ENCODE data around the gene PLCG2.

PLCG2 gene

DNA sequence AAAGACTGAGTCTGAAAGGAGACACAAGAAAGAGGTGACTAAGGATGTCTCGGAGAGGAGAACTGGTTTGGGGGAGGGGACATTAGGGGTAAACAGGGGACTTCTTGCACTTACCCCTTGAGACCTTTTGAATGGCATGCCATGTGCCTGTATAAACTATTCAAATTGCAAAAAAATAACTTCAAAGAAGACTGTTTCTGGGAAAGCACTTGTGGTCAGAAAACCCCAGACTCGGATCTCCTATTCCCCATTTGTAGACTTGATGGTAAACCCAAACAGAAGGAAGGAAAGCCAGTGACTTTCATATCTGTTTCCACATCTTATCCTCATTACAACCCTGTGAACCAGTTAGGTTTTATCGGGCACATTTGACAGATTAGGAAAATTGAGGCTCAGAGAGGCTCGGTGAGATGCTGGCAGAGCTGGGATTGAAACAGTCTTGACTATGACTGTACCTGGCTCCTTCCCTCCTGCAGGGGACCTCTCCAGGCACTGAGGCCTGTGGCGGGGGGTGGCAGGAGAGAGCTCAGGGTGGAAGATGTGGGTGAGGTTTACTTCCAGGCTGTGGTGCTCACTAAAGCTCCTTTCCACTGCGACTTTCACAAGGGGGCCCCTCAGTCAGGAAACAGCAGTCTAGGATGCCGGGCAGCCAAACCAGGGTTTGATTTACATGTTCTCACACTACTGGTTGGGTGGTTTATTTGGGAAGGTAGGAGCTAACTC lies 30.5 kb upstream of the PLCG2 start:
- no peak overlapping the region for H3K4me3 ChIP-seq (ENCODE audit: low read depth in 1 of 2, low read length in 1 of 2)
- no peaks in the 10 kb centered on the region for H3K9me3 ChIP-seq
- H3K27me3 ChIP-seq = no peaks in the 10 kb centered on the region
- no peaks in the 10 kb centered on the region for H3K36me3 ChIP-seq
- H3K4me1 ChIP-seq (ENCODE audit: control insufficient read depth in 1 of 2, insufficient read depth in 1 of 2, low read depth in 1 of 2, low read length in 1 of 2) = peaks cover 62 to 65% of the 10 kb centered on the region in 2 experiments
- peak overlapping the region; percentile 11 for H3K27ac ChIP-seq
- no peak for TF ChIP-seq CTCF (IDR thresholded peaks at IDR 0.05)

GRCh38 chr16:81752225-81752875 lies 26.7 kb upstream of the PLCG2 start:
- Histone ChIP-seq H3K9me3 (no peaks in the 10 kb centered on the region), H3K27me3 (no peaks in the 10 kb centered on the region), H3K36me3 (no peaks in the 10 kb centered on the region), H3K4me1 (ENCODE audit: control insufficient read depth in 1 of 2, insufficient read depth in 1 of 2, low read depth in 1 of 2, low read length in 1 of 2) (peaks cover 67 to 73% of the 10 kb centered on the region in 2 experiments), H3K27ac (peak overlapping the region; percentile 93), H3K4me3 (ENCODE audit: low read depth in 1 of 2, low read length in 1 of 2) (peak overlapping the region; percentile 49 to 60)
- TF ChIP-seq CTCF (IDR thresholded peaks at IDR 0.05) = peak; percentile 22

- Histone ChIP-seq H3K27me3 (no peaks in the 10 kb centered on the region), H3K27ac (peak overlapping the region; percentile 93), H3K9me3 (no peaks in the 10 kb centered on the region), H3K4me1 (ENCODE audit: control insufficient read depth in 1 of 2, insufficient read depth in 1 of 2, low read depth in 1 of 2, low read length in 1 of 2) (peaks cover 72 to 78% of the 10 kb centered on the region in 2 experiments), H3K36me3 (no peaks in the 10 kb centered on the region), H3K4me3 (ENCODE audit: low read depth in 1 of 2, low read length in 1 of 2) (peak overlapping the region; percentile 49 to 60)
- TF ChIP-seq CTCF (IDR thresholded peaks at IDR 0.05) = no peak
Observed at GRCh38 chr16:81752876-81753227, 26.2 kb upstream of the PLCG2 start.

- H3K27ac ChIP-seq = peak overlapping the region; percentile 24
- no peak overlapping the region for H3K4me3 ChIP-seq (ENCODE audit: low read depth in 1 of 2, low read length in 1 of 2)
- peaks cover 80 to 81% of the 10 kb centered on the region in 2 experiments for H3K4me1 ChIP-seq (ENCODE audit: control insufficient read depth in 1 of 2, insufficient read depth in 1 of 2, low read depth in 1 of 2, low read length in 1 of 2)
- TF ChIP-seq CTCF (IDR thresholded peaks at IDR 0.05) = no peak
- H3K27me3 ChIP-seq = no peaks in the 10 kb centered on the region
- H3K9me3 ChIP-seq = no peaks in the 10 kb centered on the region
- H3K36me3 ChIP-seq = no peaks in the 10 kb centered on the region
Observed at GRCh38 chr16:81754858-81755257, 24.2 kb upstream of the PLCG2 start.

DNA sequence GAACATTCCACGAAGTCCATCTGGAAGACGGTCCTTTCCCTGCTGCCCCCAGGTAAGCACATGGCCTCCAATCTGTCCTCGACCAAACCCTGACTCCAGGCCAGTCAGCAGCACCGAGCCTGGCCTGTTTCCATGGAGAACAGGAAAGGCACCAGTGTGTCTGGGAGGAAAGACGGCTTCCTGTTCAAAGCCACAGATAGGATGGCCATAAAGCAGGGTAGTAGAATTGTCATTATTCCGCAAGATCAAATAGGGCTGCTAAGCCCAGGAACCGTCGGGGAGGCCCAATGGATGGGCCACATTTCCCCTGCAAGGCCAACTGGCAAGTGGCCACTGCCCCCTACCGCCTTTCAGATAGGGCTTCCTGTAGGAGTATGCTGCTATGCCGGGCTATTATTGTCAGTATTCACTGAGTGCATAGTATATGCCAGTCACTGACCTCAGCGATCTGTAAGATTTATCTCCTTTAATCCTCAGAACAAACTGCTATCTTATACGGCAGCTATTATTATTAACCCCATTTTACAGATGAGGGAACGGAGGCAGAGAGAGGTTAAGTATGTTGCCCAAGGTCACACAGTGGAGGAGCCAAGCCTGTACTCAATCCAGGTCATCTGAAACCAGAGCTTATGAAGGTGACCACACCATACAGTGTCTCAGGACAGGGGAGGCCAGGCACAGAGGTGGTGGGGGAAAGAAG lies 23.0 kb upstream of the PLCG2 start:
- Histone ChIP-seq H3K9me3 (no peaks in the 10 kb centered on the region), H3K36me3 (peaks cover 2% of the 10 kb centered on the region), H3K27ac (peak overlapping the region; percentile 76), H3K4me1 (ENCODE audit: control insufficient read depth in 1 of 2, insufficient read depth in 1 of 2, low read depth in 1 of 2, low read length in 1 of 2) (peaks cover 73 to 77% of the 10 kb centered on the region in 2 experiments), H3K27me3 (no peaks in the 10 kb centered on the region), H3K4me3 (ENCODE audit: low read depth in 1 of 2, low read length in 1 of 2) (peak overlapping the region in 1 of 2 experiments; percentile 24)
- peak; percentile 24 for TF ChIP-seq CTCF (IDR thresholded peaks at IDR 0.05)

Data from neutrophil (primary cell).